ENCODE measurements around the gene PPP1CB. TPM values are rescaled to one million over a fixed set of nuclear protein-coding genes. Genes with fewer than 3 reads are reported as not detected.

Gene PPP1CB
- total RNA-seq, 1 donor from 2014 or later: 328 TPM

- TF ChIP-seq CTCF (IDR thresholded peaks at IDR 0.05; ENCODE audit: insufficient read depth, low read length, severe bottlenecking): no peak
- Histone ChIP-seq H3K27me3 (ENCODE audit: control insufficient read depth, insufficient read depth, low read length) (no peaks in the 10 kb centered on the region), H3K4me3 (ENCODE audit: low read depth, low read length) (no peak overlapping the region), H3K36me3 (ENCODE audit: control insufficient read depth, insufficient read depth, low read length) (no peaks in the 10 kb centered on the region)
- DNase-seq (ENCODE audit: low read depth) (no peak), FAIRE-seq (no peak)
Measured at GRCh38 chr2:28749526-28749925, 2.1 kb upstream of the PPP1CB start.

- peak; percentile 43 for DNase-seq (ENCODE audit: low read depth)
- H3K36me3 ChIP-seq (ENCODE audit: control insufficient read depth, insufficient read depth, low read length): no peaks in the 10 kb centered on the region
- H3K4me3 ChIP-seq (ENCODE audit: low read depth, low read length): peak overlapping the region; percentile 96
- H3K27me3 ChIP-seq (ENCODE audit: control insufficient read depth, insufficient read depth, low read length): no peaks in the 10 kb centered on the region
- TF ChIP-seq CTCF (IDR thresholded peaks at IDR 0.05; ENCODE audit: insufficient read depth, low read length, severe bottlenecking): no peak
- FAIRE-seq: no peak
Measured at GRCh38 chr2:28750316-28751251, 1.0 kb upstream of the PPP1CB start.

- FAIRE-seq (no peak), DNase-seq (ENCODE audit: low read depth) (no peak)
- no peaks in the 10 kb centered on the region for H3K36me3 ChIP-seq (ENCODE audit: control insufficient read depth, insufficient read depth, low read length)
- H3K4me3 ChIP-seq (ENCODE audit: low read depth, low read length): peak overlapping the region; percentile 96
- no peaks in the 10 kb centered on the region for H3K27me3 ChIP-seq (ENCODE audit: control insufficient read depth, insufficient read depth, low read length)
- no peak for TF ChIP-seq CTCF (IDR thresholded peaks at IDR 0.05; ENCODE audit: insufficient read depth, low read length, severe bottlenecking)
Measured at GRCh38 chr2:28751956-28752630, 463 bp downstream of the PPP1CB start.

GRCh38 chr2:28752631-28753376 lies 1.2 kb downstream of the PPP1CB start:
- no peak for FAIRE-seq
- H3K27me3 ChIP-seq (ENCODE audit: control insufficient read depth, insufficient read depth, low read length): no peaks in the 10 kb centered on the region
- peak overlapping the region; percentile 96 for H3K4me3 ChIP-seq (ENCODE audit: low read depth, low read length)
- H3K36me3 ChIP-seq (ENCODE audit: control insufficient read depth, insufficient read depth, low read length): no peaks in the 10 kb centered on the region
- no peak for TF ChIP-seq CTCF (IDR thresholded peaks at IDR 0.05; ENCODE audit: insufficient read depth, low read length, severe bottlenecking)
- DNase-seq (ENCODE audit: low read depth): peak; percentile 22

GRCh38 chr2:28754321-28754720 lies 2.7 kb downstream of the PPP1CB start:
- FAIRE-seq (no peak), DNase-seq (ENCODE audit: low read depth) (peak; percentile 27)
- Histone ChIP-seq H3K36me3 (ENCODE audit: control insufficient read depth, insufficient read depth, low read length) (peaks cover 2% of the 10 kb centered on the region), H3K4me3 (ENCODE audit: low read depth, low read length) (peak overlapping the region; percentile 96), H3K27me3 (ENCODE audit: control insufficient read depth, insufficient read depth, low read length) (no peaks in the 10 kb centered on the region)
- TF ChIP-seq CTCF (IDR thresholded peaks at IDR 0.05; ENCODE audit: insufficient read depth, low read length, severe bottlenecking): no peak
